Skeletal muscle satellite cell (primary cell): ENCODE measurements around the gene TSPAN14. TPM values are rescaled to one million over a fixed set of nuclear protein-coding genes. Genes with fewer than 3 reads are reported as not detected.

Source experiments
- H3K27me3 ChIP-seq: 2 replicates; pipeline ENCODE4 v1.7.0; 2013; ENCODE audit warnings: low read length; ENCODE audit not compliant: control insufficient read depth, insufficient read depth
- H3K36me3 ChIP-seq: 2 replicates; pipeline ENCODE4 v1.7.0; 2013; ENCODE audit warnings: mild to moderate bottlenecking, control low read depth, low read length; ENCODE audit not compliant: insufficient read depth
- H3K4me1 ChIP-seq: 2 replicates; pipeline ENCODE4 v1.7.0; 2013; ENCODE audit warnings: low read length; ENCODE audit not compliant: control insufficient read depth, insufficient read depth
- H3K4me2 ChIP-seq: 2 replicates; pipeline ENCODE4 v1.7.0; 2013; ENCODE audit warnings: mild to moderate bottlenecking, low read length
- H3K4me3 ChIP-seq: 2 replicates; pipeline ENCODE4 v1.7.0; 2013; ENCODE audit warnings: low read length
- H3K9ac ChIP-seq: 2 replicates; pipeline ENCODE4 v1.7.0; 2013; ENCODE audit warnings: mild to moderate bottlenecking, low read depth, low read length, moderate library complexity
- H3K9me3 ChIP-seq: replicated peaks from 2 replicates; pipeline ENCODE4 v1.7.0; 2013; ENCODE audit warnings: mild to moderate bottlenecking, control low read depth, low read length
- total RNA-seq: library from RNA; depleted of rRNA; stranded (reverse); fragments of >200 nt; gene quantifications from 2 replicates; pipeline ENCODE4 v1.2.3, GENCODE V29; 2012; rRNA removed

Gene TSPAN14
- total RNA-seq: 9.9 and 11.6 TPM in 2 replicates

GRCh38 chr10:80453842-80454512, at the start of gene TSPAN14:
TSPAN14 (plus strand) TSS chr10:80454310; CDS start chr10:80489234, 34,924 bp downstream.
- Histone ChIP-seq H3K4me1 (peaks cover 15% of the 10 kb centered on the region), H3K4me3 (peak within 1 kb of the TSS; percentile 88), H3K36me3 (no peaks in the 10 kb centered on the region), H3K9ac (peak within 1 kb of the TSS; percentile 92), H3K9me3 (no peaks in the 10 kb centered on the region), H3K27me3 (peaks cover 15% of the 10 kb centered on the region), H3K4me2 (peak within 1 kb of the TSS; percentile 99)

- Histone ChIP-seq H3K4me2 (no peak overlapping the region), H3K36me3 (no peaks in the 10 kb centered on the region), H3K9me3 (no peaks in the 10 kb centered on the region), H3K9ac (no peak overlapping the region), H3K4me1 (peaks cover 6% of the 10 kb centered on the region), H3K4me3 (no peak overlapping the region), H3K27me3 (peaks cover 38% of the 10 kb centered on the region)
Measured at GRCh38 chr10:80405035-80405434, 49.1 kb upstream of the TSPAN14 start.

GRCh38 chr10:80405626-80406025, 48.5 kb upstream of the TSPAN14 start:
- H3K4me1 ChIP-seq: peaks cover 6% of the 10 kb centered on the region

GRCh38 chr10:80406204-80406603, 47.9 kb upstream of the TSPAN14 start:
- peaks cover 46% of the 10 kb centered on the region for H3K27me3 ChIP-seq

More at GRCh38 chr10:80405626-80406025, 48.5 kb upstream of the TSPAN14 start:
- no peaks in the 10 kb centered on the region for H3K9me3 ChIP-seq
- H3K9ac ChIP-seq: no peak overlapping the region
- H3K36me3 ChIP-seq: no peaks in the 10 kb centered on the region
- H3K4me2 ChIP-seq: no peak overlapping the region
- H3K4me3 ChIP-seq: no peak overlapping the region
- peaks cover 44% of the 10 kb centered on the region for H3K27me3 ChIP-seq

GRCh38 chr10:80407812-80408241, 46.3 kb upstream of the TSPAN14 start:
- H3K36me3 ChIP-seq: no peaks in the 10 kb centered on the region
- H3K4me1 ChIP-seq: peaks cover 6% of the 10 kb centered on the region
- peak overlapping the region; percentile 60 for H3K4me3 ChIP-seq
- H3K4me2 ChIP-seq: peak overlapping the region; percentile 64
- no peak overlapping the region for H3K9ac ChIP-seq
- H3K9me3 ChIP-seq: no peaks in the 10 kb centered on the region
- H3K27me3 ChIP-seq: peaks cover 46% of the 10 kb centered on the region

More at GRCh38 chr10:80406204-80406603, 47.9 kb upstream of the TSPAN14 start:
- Histone ChIP-seq H3K4me3 (no peak overlapping the region), H3K36me3 (no peaks in the 10 kb centered on the region), H3K9ac (no peak overlapping the region), H3K4me1 (peaks cover 6% of the 10 kb centered on the region), H3K9me3 (no peaks in the 10 kb centered on the region), H3K4me2 (no peak overlapping the region)

- Histone ChIP-seq H3K36me3 (no peaks in the 10 kb centered on the region), H3K4me1 (peaks cover 6% of the 10 kb centered on the region), H3K9me3 (no peaks in the 10 kb centered on the region), H3K4me2 (peak within 1 kb of the TSS; percentile 64), H3K27me3 (peaks cover 46% of the 10 kb centered on the region), H3K9ac (no peak within 1 kb of the TSS), H3K4me3 (peak within 1 kb of the TSS; percentile 60)
Measured at GRCh38 chr10:80408242-80409101, 45.6 kb upstream of the TSPAN14 start, which contains the start of gene PRXL2A. PRXL2A (plus strand) TSS chr10:80408551; CDS start chr10:80420468, 11,917 bp downstream.

- Histone ChIP-seq H3K9me3 (no peaks in the 10 kb centered on the region), H3K4me2 (no peak overlapping the region), H3K27me3 (peaks cover 46% of the 10 kb centered on the region), H3K4me3 (no peak overlapping the region), H3K36me3 (no peaks in the 10 kb centered on the region), H3K9ac (no peak overlapping the region), H3K4me1 (peaks cover 6% of the 10 kb centered on the region)
Measured at GRCh38 chr10:80409121-80409520, 45.0 kb upstream of the TSPAN14 start.

GRCh38 chr10:80410122-80410521, 44.0 kb upstream of the TSPAN14 start:
- peaks cover 51% of the 10 kb centered on the region for H3K27me3 ChIP-seq
- peaks cover 6% of the 10 kb centered on the region for H3K4me1 ChIP-seq
- H3K4me3 ChIP-seq: no peak overlapping the region
- H3K9me3 ChIP-seq: no peaks in the 10 kb centered on the region
- no peaks in the 10 kb centered on the region for H3K36me3 ChIP-seq
- H3K9ac ChIP-seq: no peak overlapping the region
- H3K4me2 ChIP-seq: no peak overlapping the region

- Histone ChIP-seq H3K4me1 (peaks cover 6% of the 10 kb centered on the region), H3K36me3 (no peaks in the 10 kb centered on the region), H3K27me3 (peaks cover 51% of the 10 kb centered on the region), H3K9ac (no peak overlapping the region), H3K4me2 (no peak overlapping the region), H3K4me3 (no peak overlapping the region), H3K9me3 (no peaks in the 10 kb centered on the region)
Measured at GRCh38 chr10:80410578-80411145, 43.4 kb upstream of the TSPAN14 start.

GRCh38 chr10:80411267-80411668, 42.8 kb upstream of the TSPAN14 start:
- H3K4me2 ChIP-seq: no peak overlapping the region
- no peaks in the 10 kb centered on the region for H3K36me3 ChIP-seq
- H3K9me3 ChIP-seq: no peaks in the 10 kb centered on the region
- H3K9ac ChIP-seq: no peak overlapping the region
- peaks cover 49% of the 10 kb centered on the region for H3K27me3 ChIP-seq
- peaks cover 6% of the 10 kb centered on the region for H3K4me1 ChIP-seq
- no peak overlapping the region for H3K4me3 ChIP-seq

GRCh38 chr10:80411681-80412220, 42.4 kb upstream of the TSPAN14 start:
- no peak overlapping the region for H3K4me3 ChIP-seq
- H3K36me3 ChIP-seq: no peaks in the 10 kb centered on the region
- no peaks in the 10 kb centered on the region for H3K9me3 ChIP-seq
- no peak overlapping the region for H3K4me2 ChIP-seq
- peaks cover 49% of the 10 kb centered on the region for H3K27me3 ChIP-seq
- H3K4me1 ChIP-seq: peaks cover 6% of the 10 kb centered on the region
- no peak overlapping the region for H3K9ac ChIP-seq
